ACHN (cell line): ENCODE measurements around the gene MAG.

Experiments
- DNase-seq: peaks from one replicate; pipeline ENCODE4 v3.0.0-alpha.2; 2015
- in situ Hi-C: cut with HindIII; loops from 2 replicates; pipeline ENCODE4 v1.10.0; 2017; ENCODE audit warnings: low sequenced_read_pairs, low pct_ligation_motif_present, low pct_unique_long_range_greater_than_20kb

The MAG gene

DNA sequence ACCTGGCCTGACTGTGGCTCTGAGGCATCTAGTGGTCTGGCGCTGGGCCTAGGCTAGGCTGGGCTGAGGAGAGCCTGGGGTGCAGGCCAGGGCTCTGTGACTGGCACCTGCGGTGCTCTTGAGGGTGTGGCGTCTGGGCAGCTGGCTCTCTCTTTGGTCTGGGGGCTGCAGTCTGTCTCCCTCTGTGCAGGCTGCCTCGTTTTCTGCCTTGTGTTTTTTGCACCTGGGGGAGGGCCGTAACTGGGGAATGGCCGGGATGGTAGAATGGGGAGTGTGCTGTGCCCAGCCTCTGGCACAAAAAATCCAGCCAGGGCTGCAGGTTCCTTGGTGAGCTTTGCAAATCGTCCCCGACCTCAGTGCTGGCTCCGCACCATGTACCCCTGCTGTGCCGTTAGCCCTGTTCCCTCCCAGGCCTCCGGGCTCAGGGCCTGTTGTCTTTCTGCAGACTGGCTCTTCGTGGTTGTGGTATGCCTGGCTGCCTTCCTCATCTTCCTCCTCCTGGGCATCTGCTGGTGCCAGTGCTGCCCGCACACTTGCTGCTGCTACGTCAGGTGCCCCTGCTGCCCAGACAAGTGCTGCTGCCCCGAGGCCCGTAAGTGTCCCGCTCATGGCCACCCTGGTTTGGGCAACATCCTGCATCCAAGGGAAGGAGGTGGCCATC, 29.7 kb upstream of the MAG start:
- in situ Hi-C loops: no loop called here
- no peak for DNase-seq

DNA sequence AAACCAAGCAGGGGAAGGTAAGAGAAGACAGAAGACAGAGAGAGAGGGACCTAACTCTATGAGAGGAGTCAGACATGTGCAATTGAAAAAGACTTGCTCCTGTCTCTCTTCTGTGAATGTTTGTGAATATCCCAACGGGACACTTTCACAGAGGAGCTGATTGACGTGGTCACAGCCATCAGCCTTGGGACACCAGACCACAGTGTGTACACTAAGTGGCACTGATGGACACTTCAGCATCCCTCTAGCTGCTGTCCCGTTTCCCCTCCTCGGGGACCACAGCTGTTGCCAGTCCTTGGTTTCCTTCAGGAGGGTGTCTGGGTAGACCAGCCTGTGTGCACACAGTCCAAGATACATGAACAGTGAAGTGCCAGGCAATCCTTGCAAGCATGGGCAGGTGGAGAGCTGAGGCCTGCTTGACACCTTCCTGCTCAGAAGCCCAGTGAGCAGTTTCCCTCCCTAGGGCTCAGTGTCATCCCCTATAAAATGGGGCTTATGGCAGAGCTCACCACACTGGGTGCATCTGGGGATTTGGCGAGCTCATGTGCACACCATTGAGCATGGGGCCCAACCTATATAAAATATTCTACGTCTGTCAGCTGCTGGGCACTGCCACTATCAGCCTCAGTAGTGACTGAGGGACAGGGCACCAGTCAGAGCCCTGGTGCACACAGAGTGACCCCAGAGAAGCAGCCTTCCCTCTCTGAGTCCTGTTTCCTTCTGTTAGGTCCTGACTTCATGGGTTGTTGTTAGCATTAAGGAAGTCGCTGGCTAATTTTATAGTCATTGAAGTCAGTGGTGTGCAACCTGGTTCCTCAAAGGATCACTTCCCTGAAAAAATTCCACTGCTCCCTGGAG, 27.5 kb upstream of the MAG start:
- in situ Hi-C loops: no loop called here
- DNase-seq: no peak

DNA sequence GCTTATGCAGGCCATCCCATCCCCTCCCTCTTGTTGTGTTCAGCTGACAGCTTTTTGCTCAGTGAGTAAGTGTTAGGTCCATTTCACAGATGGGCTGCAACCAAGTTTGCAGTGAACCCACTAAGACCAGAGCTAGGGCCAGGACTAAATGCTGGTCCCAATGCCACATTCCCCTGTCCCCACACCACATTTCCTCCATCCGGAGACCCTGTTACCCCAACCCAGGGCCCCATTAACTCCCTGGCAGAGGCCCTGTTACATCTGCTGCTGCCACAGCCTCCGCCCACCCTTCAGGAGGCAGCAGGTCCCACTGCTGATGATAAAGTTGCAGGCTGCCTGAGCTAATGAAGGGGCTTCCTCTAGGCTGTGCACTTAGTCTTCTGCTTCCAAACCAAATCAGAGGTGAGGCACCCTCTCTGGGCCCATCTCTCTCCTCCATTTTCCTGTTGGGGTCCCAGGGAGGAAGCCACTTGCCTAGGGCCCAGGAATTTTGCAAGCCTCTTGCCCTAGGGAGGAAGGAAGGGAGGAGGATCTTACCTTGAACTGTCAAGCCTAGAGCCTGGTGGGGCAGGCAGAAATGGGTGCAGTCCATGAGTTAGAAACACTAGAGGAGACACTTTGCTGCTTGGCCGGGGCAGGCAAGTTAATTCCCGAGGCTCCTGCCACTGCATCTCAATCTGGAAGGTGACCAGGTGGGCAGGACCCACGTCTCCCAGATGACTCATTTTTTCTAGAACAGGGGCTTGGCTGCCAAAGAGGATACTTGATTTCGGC, 26.6 kb upstream of the MAG start:
- in situ Hi-C loops: no loop called here
- no peak for DNase-seq

DNA sequence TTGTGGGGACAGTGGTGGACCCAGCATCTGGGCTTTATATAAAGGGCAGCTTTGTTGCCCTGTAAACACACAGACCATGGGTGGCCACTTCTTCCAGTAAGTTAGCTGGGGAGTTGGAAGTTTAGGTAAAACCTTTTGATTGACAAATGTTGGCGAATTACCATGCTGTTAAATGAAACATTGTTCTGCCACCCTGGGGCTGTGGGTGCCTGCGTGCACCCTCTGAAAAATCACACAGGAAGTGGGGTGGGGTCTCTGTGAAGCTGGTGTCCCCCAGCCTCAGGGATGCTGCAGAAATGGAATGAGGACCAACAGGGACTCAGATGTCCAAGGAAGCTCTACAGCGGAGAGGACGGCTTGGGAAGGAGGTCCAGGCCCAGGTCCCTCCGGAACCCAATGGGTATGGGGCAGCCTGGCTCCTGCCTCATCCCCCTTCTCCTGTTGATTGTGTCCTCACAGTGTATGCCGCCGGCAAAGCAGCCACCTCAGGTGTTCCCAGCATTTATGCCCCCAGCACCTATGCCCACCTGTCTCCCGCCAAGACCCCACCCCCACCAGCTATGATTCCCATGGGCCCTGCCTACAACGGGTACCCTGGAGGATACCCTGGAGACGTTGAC, 26.0 kb upstream of the MAG start:
- in situ Hi-C loops: no loop called here
- DNase-seq: no peak

DNA sequence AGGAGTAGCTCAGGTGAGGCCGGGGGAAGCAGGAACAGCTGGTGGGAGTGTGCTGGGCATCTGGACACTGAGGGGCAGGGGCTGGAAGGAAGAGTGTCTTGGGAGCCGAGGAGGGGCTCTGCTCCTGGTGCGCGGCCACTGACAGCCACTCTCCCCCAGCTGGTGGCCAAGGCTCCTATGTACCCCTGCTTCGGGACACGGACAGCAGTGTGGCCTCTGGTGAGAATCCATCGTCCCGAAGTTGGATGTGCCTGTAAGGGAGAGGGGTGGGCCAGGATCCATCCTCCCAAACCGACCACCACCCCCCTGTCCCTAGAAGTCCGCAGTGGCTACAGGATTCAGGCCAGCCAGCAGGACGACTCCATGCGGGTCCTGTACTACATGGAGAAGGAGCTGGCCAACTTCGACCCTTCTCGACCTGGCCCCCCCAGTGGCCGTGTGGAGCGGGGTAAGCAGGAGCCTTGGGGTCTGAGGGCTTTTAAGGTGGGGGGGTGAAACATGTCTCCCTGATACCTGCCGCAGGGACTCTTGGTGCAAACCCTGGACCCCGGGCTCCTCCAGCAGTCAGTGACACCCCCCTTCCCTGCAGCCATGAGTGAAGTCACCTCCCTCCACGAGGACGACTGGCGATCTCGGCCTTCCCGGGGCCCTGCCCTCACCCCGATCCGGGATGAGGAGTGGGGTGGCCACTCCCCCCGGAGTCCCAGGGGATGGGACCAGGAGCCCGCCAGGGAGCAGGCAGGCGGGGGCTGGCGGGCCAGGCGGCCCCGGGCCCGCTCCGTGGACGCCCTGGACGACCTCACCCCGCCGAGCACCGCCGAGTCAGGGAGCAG, 25.2 kb upstream of the MAG start:
- DNase-seq: no peak

DNA sequence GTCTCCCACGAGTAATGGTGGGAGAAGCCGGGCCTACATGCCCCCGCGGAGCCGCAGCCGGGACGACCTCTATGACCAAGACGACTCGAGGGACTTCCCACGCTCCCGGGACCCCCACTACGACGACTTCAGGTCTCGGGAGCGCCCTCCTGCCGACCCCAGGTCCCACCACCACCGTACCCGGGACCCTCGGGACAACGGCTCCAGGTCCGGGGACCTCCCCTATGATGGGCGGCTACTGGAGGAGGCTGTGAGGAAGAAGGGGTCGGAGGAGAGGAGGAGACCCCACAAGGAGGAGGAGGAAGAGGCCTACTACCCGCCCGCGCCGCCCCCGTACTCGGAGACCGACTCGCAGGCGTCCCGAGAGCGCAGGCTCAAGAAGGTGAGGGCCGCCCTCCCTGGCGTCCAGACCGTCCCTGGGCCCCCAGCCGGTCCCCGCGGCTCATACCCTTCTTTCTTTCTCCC, 24.6 kb upstream of the MAG start:
- in situ Hi-C loops: no loop called here
- peak; percentile 24 for DNase-seq

More for the DNA sequence above, 25.2 kb upstream of the MAG start:
- in situ Hi-C loops: no loop called here

DNA sequence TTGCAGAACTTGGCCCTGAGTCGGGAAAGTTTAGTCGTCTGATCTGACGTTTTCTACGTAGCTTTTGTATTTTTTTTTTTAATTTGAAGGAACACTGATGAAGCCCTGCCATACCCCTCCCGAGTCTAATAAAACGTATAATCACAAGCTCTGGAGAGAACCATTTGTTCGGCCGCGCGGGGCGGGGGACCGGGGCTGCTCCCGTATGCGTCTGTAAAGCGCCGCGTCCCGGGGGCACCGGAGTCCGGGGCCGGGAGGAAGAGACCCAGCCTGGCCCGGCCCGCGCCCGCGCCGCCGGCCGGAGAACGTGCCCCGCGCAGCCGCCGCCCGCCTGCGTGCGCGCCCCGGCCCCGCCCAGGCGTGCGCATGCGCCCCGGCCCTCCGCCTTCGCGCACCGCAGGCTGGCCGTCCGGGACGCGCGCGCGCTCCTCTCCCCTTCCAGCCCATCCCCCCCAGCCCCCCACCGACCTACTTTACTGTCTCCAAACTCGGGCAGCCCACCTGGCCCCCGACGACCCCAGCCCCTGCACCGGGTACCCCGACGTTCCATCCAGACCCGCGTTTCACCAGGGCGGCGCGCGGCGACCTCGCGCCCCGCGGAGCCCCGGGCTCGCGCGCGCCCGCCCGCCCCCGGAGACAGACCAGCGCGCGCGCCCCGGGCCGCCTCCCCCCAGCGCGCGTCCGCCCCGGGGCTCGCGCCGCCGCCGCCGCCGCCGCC, 24.0 kb upstream of the MAG start:
- peak; percentile 70 for DNase-seq
- in situ Hi-C loops: no loop called here

DNA sequence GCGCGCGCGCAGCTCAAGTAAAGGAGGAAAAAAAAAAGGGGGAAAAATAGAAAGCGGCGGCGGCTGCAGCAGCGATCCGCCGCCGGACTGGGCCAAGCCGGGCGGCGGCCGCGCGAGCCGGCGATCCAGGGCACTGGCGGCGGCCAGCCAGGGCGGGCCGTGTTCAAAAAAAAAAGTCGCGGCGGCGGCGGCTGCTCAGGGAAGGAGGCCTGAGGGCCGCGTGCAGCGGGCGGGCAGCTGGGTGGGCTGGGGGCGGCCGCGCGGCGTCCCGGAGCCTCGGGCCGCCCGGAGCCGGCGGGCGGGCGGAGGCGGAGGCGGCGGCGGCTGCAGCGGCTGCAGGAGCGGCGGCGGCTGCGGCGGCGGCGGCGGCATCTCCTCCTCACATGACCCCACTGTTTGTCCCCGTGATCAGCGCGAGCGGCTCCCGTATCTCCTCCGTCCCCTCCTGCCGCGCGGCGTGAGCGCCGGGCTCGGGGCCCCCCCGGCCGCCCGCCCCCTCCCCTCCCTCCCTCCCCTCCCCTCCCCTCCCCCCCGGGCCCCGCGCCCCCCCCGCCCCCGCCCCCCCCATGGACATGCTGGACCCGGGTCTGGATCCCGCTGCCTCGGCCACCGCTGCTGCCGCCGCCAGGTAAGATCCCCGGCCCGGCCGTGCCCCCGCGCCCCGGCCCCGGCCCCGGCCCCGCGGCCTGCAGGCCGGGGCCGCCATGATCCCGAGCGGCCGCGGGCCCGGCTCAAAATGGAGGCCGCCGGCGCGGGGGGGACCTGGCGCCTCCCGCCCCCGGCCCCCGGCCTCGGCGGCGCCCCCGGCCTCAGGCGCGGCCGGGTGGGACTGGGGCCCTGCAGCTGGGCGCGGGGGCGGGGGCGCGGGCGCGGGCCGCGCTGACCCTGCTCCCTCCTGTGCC, 23.2 kb upstream of the MAG start, which contains the start of gene USF2:
TSS of gene USF2 (plus strand) at position 427 of the 902 bp plus-strand sequence. CDS start at position 567, 140 bp downstream.
- in situ Hi-C loops: no loop called here
- DNase-seq: peak; percentile 57

DNA sequence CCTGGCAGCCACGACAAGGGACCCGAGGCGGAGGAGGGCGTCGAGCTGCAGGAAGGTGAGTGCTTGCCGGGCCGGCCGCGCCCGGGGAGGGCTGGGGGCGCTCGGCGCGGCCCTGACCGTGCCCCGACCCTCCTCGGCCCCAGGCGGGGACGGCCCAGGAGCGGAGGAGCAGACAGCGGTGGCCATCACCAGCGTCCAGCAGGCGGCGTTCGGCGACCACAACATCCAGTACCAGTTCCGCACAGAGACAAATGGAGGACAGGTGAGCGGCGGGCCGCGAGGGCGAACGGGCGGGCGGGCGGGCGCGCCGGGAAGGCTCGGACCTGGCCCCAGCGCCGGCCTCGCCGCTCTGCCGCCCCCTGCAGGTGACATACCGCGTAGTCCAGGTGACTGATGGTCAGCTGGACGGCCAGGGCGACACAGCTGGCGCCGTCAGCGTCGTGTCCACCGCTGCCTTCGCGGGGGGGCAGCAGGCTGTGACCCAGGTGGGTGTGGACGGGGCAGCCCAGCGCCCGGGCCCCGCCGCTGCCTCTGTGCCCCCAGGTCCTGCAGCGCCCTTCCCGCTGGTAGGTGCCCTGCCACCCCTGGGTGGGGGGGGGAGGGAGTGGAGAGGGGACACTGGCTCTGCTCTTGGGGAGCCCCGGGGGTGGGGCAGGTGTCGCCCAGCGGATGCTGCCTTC, 22.4 kb upstream of the MAG start:
- DNase-seq: peak; percentile 76
- in situ Hi-C loops: no loop called here

DNA sequence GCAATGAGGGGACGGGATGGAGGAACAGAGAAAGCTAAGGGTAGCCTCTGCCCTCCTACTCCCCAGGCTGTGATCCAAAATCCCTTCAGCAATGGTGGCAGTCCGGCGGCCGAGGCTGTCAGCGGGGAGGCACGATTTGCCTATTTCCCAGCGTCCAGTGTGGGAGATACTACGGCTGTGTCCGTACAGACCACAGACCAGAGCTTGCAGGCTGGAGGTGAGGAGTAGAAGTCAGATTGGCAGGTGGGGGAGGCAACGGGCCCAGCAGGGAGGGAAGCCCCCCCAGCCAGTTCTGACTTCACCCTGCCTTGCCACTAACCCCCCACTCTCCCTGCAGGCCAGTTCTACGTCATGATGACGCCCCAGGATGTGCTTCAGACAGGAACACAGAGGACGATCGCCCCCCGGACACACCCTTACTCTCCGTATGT, 21.6 kb upstream of the MAG start:
- DNase-seq: no peak
- in situ Hi-C loops: no loop called here

DNA sequence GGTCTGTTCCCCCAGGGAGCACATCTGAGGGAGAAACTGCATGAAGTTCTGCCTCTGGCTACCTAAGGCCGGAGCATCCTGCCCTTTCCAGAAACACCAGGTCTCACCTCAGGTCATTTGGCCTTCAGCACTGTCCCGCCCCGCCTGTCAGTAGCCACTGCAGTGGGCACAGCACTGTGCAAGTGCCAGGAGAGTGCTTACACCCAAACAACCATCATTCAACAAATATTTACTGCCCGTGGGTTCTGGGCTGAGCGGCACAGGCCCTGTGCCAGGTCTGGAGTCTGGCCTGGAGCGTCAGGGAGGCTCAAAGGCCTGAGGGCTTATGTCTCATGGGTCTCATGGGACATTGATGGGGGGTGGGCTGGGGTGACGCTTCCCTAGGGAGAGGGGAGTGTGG, 20.4 kb upstream of the MAG start:
- in situ Hi-C loops: no loop called here

DNA sequence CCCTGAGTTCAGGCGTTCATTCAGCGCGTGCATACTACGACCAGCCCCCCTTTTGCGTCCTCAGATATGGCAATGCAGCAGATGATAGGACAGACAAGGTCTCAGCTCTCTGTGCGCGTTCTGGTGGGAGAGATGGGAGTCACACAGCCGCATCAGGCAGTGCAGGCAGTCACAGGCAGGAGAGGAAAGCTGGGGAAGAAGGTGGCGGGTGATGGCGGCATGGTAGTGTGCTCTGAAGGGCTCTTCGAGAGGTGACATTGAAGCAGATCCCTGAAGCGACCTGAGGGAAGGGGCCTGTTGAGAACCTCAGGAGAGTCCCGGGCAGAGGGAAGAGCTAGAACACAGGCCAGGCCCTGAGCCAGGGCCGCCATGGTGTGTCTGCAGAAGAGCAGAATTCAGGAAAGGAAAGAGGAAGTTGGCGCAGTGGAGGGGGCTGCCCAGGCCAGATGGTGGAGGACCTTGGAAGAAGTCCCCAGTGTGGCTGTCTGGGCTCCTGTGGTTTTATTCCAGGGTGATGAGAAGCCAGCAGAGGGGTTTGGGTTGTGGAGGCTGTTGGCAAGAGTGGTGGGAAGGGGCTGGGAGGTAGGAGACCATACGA, 19.7 kb upstream of the MAG start:
- DNase-seq: no peak
- in situ Hi-C loops: no loop called here

More for the DNA sequence above, 20.4 kb upstream of the MAG start:
- no peak for DNase-seq

DNA sequence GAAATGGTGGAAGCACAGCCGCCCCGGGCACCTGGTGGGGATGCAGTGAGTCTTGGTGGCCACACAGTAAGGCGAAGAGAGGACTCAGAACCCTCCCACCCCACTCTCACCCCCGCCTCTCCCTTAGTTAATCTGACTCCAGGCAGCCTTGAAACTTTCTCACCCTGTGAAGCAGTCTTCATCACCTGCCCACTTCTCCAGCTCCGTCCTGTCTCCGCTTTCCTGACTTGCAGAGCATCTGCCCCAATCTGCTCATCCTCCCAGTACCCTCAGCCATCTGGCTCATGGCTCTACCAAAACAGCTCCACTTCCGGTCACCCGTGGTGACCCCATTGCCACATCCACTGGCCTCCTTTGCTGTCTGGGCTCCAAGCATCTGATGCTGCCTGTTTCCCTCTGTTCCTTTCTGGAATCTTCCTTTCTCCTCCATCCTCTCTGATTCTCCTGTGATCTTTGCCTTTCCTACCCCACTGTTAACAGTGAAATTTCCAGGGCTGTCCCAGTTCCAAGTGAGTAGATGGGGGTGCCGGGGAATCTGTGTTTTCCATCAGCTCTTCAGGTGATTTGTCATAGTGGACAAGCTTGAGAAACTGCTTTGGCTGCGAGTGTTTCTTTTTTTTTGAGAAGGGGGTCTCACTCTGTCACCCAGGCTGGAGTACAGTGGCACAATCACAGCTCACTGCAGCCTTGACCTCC, 18.9 kb upstream of the MAG start:
- DNase-seq: no peak
- in situ Hi-C loops: no loop called here

DNA sequence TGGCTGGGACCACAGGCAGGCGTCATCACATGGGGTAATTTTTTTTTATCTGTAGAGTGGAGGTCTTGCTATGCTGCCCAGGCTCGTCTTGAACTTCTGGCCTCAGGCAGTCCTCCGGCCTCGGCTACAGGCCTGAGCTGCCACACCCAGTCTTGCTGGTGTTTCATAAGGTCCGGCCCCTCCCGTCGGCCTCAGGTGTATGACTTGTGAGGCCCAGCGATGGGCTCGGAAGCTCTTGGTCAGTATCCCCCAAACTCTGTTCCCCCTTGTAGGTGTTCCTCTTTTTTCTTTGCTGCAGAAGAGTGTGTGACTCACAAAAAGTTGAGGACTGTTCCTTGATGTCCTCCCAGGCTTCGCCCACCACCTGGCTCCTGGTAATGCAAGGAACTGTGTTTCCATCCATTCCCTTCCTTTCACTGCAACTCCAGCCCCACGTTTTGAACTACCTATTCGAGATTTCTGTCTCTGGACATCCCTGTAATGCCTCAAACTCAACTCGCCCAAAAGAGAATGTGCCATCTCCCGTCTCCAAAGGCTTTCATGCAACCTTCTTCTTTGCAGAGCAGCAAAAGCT, 18.2 kb upstream of the MAG start:
- DNase-seq: no peak
- in situ Hi-C loops: no loop called here

DNA sequence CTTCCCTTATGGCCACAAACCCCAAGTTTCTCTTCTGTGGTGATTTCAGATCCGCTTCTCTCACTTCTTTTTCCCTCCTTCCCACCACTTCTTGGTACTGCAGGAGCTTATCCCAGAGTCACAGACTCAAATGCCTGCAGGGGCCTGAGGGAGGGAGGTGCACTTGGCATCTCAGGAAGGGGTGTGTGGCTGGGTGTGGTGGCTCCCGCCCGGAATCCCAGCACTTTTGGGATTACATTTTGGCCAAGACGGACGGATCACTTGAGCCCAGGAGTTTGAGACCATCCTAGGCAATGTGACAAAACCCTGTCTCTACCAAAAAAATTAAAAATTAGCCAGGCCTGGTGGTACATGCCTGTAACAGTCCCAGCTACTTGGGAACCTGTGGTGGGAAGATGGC, 17.6 kb upstream of the MAG start:
- in situ Hi-C loops: no loop called here
- no peak for DNase-seq
